Upper lobe of right lung (tissue), 1 donor: ENCODE measurements around the gene CENPV. TPM values are rescaled to one million over a fixed set of nuclear protein-coding genes. Genes with fewer than 3 reads are reported as not detected.
A peak's percentile ranks its signal among the peaks of the same experiment; 100 is the strongest.

Experiments used
- ATAC-seq: fragments of 200-7000 bp; cut with Tn5 transposase; one replicate; pipeline ENCODE4 v1.9.1; 2020; ENCODE audit warnings: mild to moderate bottlenecking, moderate library complexity
- DNase-seq: peaks from one replicate; pipeline ENCODE4 v3.0.0-alpha.2; 2020
- H3K27ac ChIP-seq: fragments of 200-600 bp; one replicate; pipeline ENCODE4 v1.8.0; 2022
- H3K27me3 ChIP-seq: fragments of 200-600 bp; one replicate; pipeline ENCODE4 v1.8.0; 2022; ENCODE audit warnings: mild to moderate bottlenecking
- H3K36me3 ChIP-seq: fragments of 200-600 bp; one replicate; pipeline ENCODE4 v1.8.0; 2022
- H3K4me1 ChIP-seq: fragments of 200-600 bp; one replicate; pipeline ENCODE4 v1.8.0; 2022
- H3K4me3 ChIP-seq: fragments of 200-600 bp; one replicate; pipeline ENCODE4 v1.8.0; 2022; ENCODE audit warnings: mild to moderate bottlenecking
- H3K9me3 ChIP-seq: fragments of 200-600 bp; one replicate; pipeline ENCODE4 v1.8.0; 2022
- intact Hi-C: fragments of 100-400 bp; cut with DNase I; formaldehyde crosslinking; loops from one replicate; pipeline ENCODE4 v1.11.0; 2022
- total RNA-seq: library from RNA; stranded (reverse); fragmentation: NEBNext Ultra II Directional; extraction: Animal tissue kit (Norgen Biotek cat#: 25700); gene quantifications from one replicate; pipeline ENCODE4 v1.2.1, GENCODE V29; 2021
- TF ChIP-seq, protein P1 (sequence below): fragments of 200-600 bp; IDR thresholded peaks from one replicate; pipeline ENCODE4 v1.8.0; 2022; ENCODE audit warnings: antibody characterized with exemption
- donor health status: DM: no; HTN: yes; CAD: no; lungs with severe emphysema.

Gene CENPV
- total RNA-seq, 1 donor from 2014 or later: 10.4 TPM

DNA sequence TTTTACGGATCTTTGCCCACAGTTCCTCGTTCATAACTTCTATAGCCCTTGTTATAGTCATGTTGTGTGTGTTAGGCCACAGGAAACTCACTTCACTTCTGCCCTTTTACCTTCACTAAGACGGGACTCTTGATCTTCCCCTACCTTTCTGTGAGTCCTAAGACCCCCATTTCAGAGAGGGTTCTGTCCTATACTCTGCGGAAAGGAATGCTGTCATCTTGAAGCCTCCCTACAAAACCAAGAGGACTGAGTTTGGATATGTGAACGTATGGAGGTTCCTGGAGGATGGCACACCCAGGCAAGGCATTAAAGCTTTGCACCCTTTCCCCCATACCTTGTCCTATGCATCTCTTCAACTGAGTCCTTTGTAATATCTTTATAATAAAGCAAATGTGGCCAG lies 31.3 kb upstream of the CENPV start:
- H3K9me3 ChIP-seq: no peaks in the 10 kb centered on the region
- no peak overlapping the region for H3K4me3 ChIP-seq
- no peak overlapping the region for H3K27ac ChIP-seq
- H3K4me1 ChIP-seq: peaks cover 30% of the 10 kb centered on the region
- ATAC-seq: no peak
- H3K27me3 ChIP-seq: no peaks in the 10 kb centered on the region
- DNase-seq: no peak
- TF ChIP-seq, protein P1, sequence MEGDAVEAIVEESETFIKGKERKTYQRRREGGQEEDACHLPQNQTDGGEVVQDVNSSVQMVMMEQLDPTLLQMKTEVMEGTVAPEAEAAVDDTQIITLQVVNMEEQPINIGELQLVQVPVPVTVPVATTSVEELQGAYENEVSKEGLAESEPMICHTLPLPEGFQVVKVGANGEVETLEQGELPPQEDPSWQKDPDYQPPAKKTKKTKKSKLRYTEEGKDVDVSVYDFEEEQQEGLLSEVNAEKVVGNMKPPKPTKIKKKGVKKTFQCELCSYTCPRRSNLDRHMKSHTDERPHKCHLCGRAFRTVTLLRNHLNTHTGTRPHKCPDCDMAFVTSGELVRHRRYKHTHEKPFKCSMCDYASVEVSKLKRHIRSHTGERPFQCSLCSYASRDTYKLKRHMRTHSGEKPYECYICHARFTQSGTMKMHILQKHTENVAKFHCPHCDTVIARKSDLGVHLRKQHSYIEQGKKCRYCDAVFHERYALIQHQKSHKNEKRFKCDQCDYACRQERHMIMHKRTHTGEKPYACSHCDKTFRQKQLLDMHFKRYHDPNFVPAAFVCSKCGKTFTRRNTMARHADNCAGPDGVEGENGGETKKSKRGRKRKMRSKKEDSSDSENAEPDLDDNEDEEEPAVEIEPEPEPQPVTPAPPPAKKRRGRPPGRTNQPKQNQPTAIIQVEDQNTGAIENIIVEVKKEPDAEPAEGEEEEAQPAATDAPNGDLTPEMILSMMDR: no peak
- peaks cover 20% of the 10 kb centered on the region for H3K36me3 ChIP-seq
- intact Hi-C loops: no loop called here

DNA sequence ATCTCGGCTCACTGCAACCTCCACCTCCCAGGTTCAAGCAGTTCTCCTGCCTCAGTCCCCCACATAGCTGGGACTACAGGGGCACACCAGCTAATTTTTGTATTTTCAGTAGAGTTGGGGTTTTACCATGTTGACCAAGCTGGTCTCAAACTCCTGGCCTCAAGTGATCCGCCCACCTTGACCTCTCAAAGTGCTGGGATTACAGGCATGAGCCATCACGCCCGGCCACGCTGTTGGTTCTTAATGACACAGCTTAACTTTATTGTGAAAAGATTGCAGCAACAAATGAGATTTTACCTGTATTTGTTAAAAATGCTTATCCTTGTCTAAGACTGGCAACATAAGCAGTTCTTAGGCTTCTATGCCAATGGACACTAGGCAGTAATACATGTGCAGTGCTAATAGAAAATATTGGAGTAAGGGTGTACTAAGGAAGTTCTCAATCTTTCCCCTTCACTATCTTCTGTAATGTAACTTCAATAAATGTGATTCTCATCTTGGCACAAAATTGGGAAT lies 30.6 kb upstream of the CENPV start:
- Histone ChIP-seq H3K36me3 (peaks cover 20% of the 10 kb centered on the region), H3K27ac (no peak overlapping the region), H3K4me1 (peaks cover 30% of the 10 kb centered on the region), H3K9me3 (no peaks in the 10 kb centered on the region), H3K4me3 (peak overlapping the region; percentile 79), H3K27me3 (no peaks in the 10 kb centered on the region)
- intact Hi-C loops: no loop called here
- ATAC-seq (no peak), DNase-seq (no peak)
- TF ChIP-seq, protein P1: no peak

DNA sequence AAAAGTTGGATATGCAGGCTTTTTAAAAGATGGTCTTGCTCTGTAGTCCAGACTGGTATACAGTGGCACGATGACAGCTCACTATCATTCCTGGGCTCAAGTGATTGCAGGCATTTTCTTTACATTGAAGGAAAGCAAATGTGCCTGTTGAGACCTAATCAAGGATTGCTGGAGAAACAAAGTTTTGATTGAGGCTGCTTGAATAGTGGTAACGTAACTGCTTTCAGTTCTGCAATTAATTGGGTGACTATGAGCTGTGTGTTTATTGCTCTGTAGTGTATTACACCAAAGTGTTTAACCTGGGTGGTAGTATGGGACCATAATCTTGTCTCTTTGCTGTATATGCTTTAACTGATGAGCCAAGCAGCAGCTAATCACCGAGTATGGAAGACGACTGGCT lies 29.9 kb upstream of the CENPV start:
- no peak for DNase-seq
- Histone ChIP-seq H3K36me3 (peaks cover 20% of the 10 kb centered on the region), H3K4me1 (peaks cover 30% of the 10 kb centered on the region), H3K27ac (no peak overlapping the region), H3K9me3 (no peaks in the 10 kb centered on the region), H3K27me3 (no peaks in the 10 kb centered on the region), H3K4me3 (peak overlapping the region; percentile 79)
- intact Hi-C loops: no loop called here
- no peak for ATAC-seq
- TF ChIP-seq, protein P1: no peak

DNA sequence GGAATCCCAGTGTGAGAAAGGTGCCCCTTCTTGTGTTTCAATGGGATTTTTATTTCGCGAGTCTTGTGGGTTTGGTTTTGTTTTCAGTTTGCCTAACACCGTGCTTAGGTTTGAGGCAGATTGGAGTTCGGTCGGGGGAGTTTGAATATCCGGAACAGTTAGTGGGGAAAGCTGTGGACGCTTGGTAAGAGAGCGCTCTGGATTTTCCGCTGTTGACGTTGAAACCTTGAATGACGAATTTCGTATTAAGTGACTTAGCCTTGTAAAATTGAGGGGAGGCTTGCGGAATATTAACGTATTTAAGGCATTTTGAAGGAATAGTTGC lies 28.2 kb upstream of the CENPV start:
- intact Hi-C loops: no loop called here
- peak overlapping the region; percentile 79 for H3K4me3 ChIP-seq
- DNase-seq (no peak), ATAC-seq (no peak)
- H3K27me3 ChIP-seq: no peaks in the 10 kb centered on the region
- no peaks in the 10 kb centered on the region for H3K9me3 ChIP-seq
- H3K27ac ChIP-seq: peak overlapping the region; percentile 98
- peaks cover 20% of the 10 kb centered on the region for H3K36me3 ChIP-seq
- TF ChIP-seq, protein P1: no peak
- peaks cover 35% of the 10 kb centered on the region for H3K4me1 ChIP-seq

DNA sequence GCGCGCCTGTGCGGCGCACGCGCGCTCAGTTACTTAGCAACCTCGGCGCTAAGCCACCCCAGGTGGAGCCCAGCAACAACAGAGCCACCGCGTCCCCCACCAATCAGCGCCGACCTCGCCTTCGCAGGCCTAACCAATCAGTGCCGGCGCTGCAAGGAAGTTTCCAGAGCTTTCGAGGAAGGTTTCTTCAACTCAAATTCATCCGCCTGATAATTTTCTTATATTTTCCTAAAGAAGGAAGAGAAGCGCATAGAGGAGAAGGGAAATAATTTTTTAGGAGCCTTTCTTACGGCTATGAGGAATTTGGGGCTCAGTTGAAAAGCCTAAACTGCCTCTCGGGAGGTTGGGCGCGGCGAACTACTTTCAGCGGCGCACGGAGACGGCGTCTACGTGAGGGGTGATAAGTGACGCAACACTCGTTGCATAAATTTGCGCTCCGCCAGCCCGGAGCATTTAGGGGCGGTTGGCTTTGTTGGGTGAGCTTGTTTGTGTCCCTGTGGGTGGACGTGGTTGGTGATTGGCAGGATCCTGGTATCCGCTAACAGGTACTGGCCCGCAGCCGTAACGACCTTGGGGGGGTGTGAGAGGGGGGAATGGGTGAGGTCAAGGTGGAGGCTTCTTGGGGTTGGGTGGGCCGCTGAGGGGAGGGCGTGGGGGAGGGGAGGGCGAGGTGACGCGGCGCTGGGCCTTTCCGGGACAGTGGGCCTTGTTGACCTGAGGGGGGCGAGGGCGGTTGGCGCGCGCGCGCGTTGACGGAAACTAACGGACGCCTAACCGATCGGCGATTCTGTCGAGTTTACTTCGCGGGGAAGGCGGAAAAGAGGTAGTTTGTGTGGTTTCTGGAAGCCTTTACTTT lies 27.6 kb upstream of the CENPV start, which contains the start of gene UBB:
Gene UBB, plus strand, starts transcription at position 452 of the 856 bp plus-strand sequence. CDS start 817 bp downstream, outside the sequence.
- no peaks in the 10 kb centered on the region for H3K27me3 ChIP-seq
- peak within 1 kb of the TSS; percentile 79 for H3K4me3 ChIP-seq
- TF ChIP-seq, protein P1: no peak
- H3K9me3 ChIP-seq: no peaks in the 10 kb centered on the region
- ATAC-seq (peak; percentile 98), DNase-seq (peak; percentile 98)
- H3K4me1 ChIP-seq: peaks cover 31% of the 10 kb centered on the region
- H3K36me3 ChIP-seq: peaks cover 20% of the 10 kb centered on the region
- peak within 1 kb of the TSS; percentile 98 for H3K27ac ChIP-seq
- intact Hi-C loops: no loop called here
